Measurements from ENCODE around the gene TMTC4. TPM values are rescaled to one million over a fixed set of nuclear protein-coding genes. Genes with fewer than 3 reads are reported as not detected.

TMTC4 gene
- total RNA-seq, 1 donor from 2014 or later = 25.8 TPM

GRCh38 chr13:100667894-100668293, 6.7 kb downstream of the TMTC4 start:
- intact Hi-C loops (cut with DNase I) = loop anchor here (10.0 kb wide), 1 partner anchor 113 kb away; no protein-coding TSS in a partner anchor
- peaks cover 10% of the 10 kb centered on the region for H3K4me1 ChIP-seq
- no peak overlapping the region for H3K27ac ChIP-seq
- peaks cover 0 to 35% of the 10 kb centered on the region in 2 donors for H3K36me3 ChIP-seq
- TF ChIP-seq POLR2AphosphoS5 (IDR thresholded peaks at IDR 0.05; ENCODE audit: insufficient read depth in 1 of 2, low read depth in 1 of 2) = no peak
- no peak for TF ChIP-seq CTCF (IDR thresholded peaks at IDR 0.05)
- no peak for TF ChIP-seq POLR2A (IDR thresholded peaks at IDR 0.05)
- no peaks in the 10 kb centered on the region for H3K27me3 ChIP-seq
- no peaks in the 10 kb centered on the region for H3K9me3 ChIP-seq
- peak in 1 of 2 donors; percentile 60 for DNase-seq (ENCODE audit: extremely low spot score in 2 of 2)
- H3K4me3 ChIP-seq = no peak overlapping the region

- intact Hi-C loops (cut with DNase I) = loop anchor here (10.0 kb wide), 1 partner anchor 111 kb away; no protein-coding TSS in a partner anchor
- peaks cover 0 to 46% of the 10 kb centered on the region in 2 donors for H3K36me3 ChIP-seq
- H3K27ac ChIP-seq = no peak overlapping the region
Measured at GRCh38 chr13:100666124-100666523, 8.5 kb downstream of the TMTC4 start.

GRCh38 chr13:100665403-100665802, 9.2 kb downstream of the TMTC4 start:
- Histone ChIP-seq H3K27me3 (no peaks in the 10 kb centered on the region), H3K4me3 (no peak overlapping the region), H3K36me3 (peaks cover 0 to 49% of the 10 kb centered on the region in 2 donors), H3K9me3 (no peaks in the 10 kb centered on the region), H3K27ac (no peak overlapping the region), H3K4me1 (no peaks in the 10 kb centered on the region)
- DNase-seq (ENCODE audit: extremely low spot score in 2 of 2) = peak in 1 of 2 donors; percentile 67
- TF ChIP-seq POLR2AphosphoS5 (IDR thresholded peaks at IDR 0.05; ENCODE audit: insufficient read depth in 1 of 2, low read depth in 1 of 2) = no peak
- TF ChIP-seq POLR2A (IDR thresholded peaks at IDR 0.05) = no peak
- TF ChIP-seq CTCF (IDR thresholded peaks at IDR 0.05) = no peak
- intact Hi-C loops (cut with DNase I) = loop anchor here (10.0 kb wide), 1 partner anchor 111 kb away; no protein-coding TSS in a partner anchor

More at GRCh38 chr13:100666124-100666523, 8.5 kb downstream of the TMTC4 start:
- Histone ChIP-seq H3K4me3 (no peak overlapping the region), H3K27me3 (no peaks in the 10 kb centered on the region), H3K9me3 (no peaks in the 10 kb centered on the region), H3K4me1 (no peaks in the 10 kb centered on the region)
- TF ChIP-seq POLR2AphosphoS5 (IDR thresholded peaks at IDR 0.05; ENCODE audit: insufficient read depth in 1 of 2, low read depth in 1 of 2) (no peak), POLR2A (IDR thresholded peaks at IDR 0.05) (no peak), CTCF (IDR thresholded peaks at IDR 0.05) (no peak)
- DNase-seq (ENCODE audit: extremely low spot score in 2 of 2) = peak in 1 of 2 donors; percentile 47

GRCh38 chr13:100664171-100664900, 10.3 kb downstream of the TMTC4 start:
- Histone ChIP-seq H3K4me1 (no peaks in the 10 kb centered on the region), H3K27ac (no peak overlapping the region), H3K4me3 (no peak overlapping the region), H3K36me3 (peaks cover 0 to 49% of the 10 kb centered on the region in 2 donors), H3K9me3 (no peaks in the 10 kb centered on the region), H3K27me3 (no peaks in the 10 kb centered on the region)
- DNase-seq (ENCODE audit: extremely low spot score in 2 of 2) = peak in 1 of 2 donors; percentile 84
- intact Hi-C loops (cut with DNase I) = loop anchor here (10.0 kb wide), 1 partner anchor 110 kb away; no protein-coding TSS in a partner anchor
- TF ChIP-seq CTCF (IDR thresholded peaks at IDR 0.05) (no peak), POLR2AphosphoS5 (IDR thresholded peaks at IDR 0.05; ENCODE audit: insufficient read depth in 1 of 2, low read depth in 1 of 2) (no peak), POLR2A (IDR thresholded peaks at IDR 0.05) (no peak)

All from vagina (tissue), 2 donors.